ENCODE data around the gene P2RY13. TPM values are rescaled to one million over a fixed set of nuclear protein-coding genes. Genes with fewer than 3 reads are reported as not detected.
A peak's percentile ranks its signal among the peaks of the same experiment; 100 is the strongest.

The P2RY13 gene
- total RNA-seq (4.8 TPM), polyA plus RNA-seq (2.2 TPM)
- long read RNA-seq, donor 1 = 0 reads
- long read RNA-seq, donor 2, partial matches to known transcripts = 0 of 3 reads
- long read RNA-seq, donor 2, other reads (novel, unspliced or antisense) = 0 of 3 reads
- long read RNA-seq, donor 3, partial matches to known transcripts = 0 of 2 reads
- long read RNA-seq, donor 3, other reads (novel, unspliced or antisense) = 0 of 2 reads
- long read RNA-seq, donor 4 = 0 reads
- long read RNA-seq, donor 5, transcript P2RY13-201 (2 exons, 2,764 nt) = major isoform, 7 of 7 reads
- long read RNA-seq, donor 5, partial matches to known transcripts = 0 of 7 reads
- long read RNA-seq, donor 5, other reads (novel, unspliced or antisense) = 0 of 7 reads
- long read RNA-seq, donor 6, partial matches to known transcripts = 0 of 1 reads
- long read RNA-seq, donor 6, other reads (novel, unspliced or antisense) = 0 of 1 reads
- long read RNA-seq, donor 7, partial matches to known transcripts = 0 of 1 reads
- long read RNA-seq, donor 7, other reads (novel, unspliced or antisense) = 0 of 1 reads
- long read RNA-seq, donor 8, partial matches to known transcripts = 0 of 2 reads
- long read RNA-seq, donor 8, other reads (novel, unspliced or antisense) = 0 of 2 reads
- long read RNA-seq, donor 9 = 0 reads
- long read RNA-seq, donor 10, partial matches to known transcripts = 0 of 2 reads
- long read RNA-seq, donor 10, other reads (novel, unspliced or antisense) = 0 of 2 reads

DNA sequence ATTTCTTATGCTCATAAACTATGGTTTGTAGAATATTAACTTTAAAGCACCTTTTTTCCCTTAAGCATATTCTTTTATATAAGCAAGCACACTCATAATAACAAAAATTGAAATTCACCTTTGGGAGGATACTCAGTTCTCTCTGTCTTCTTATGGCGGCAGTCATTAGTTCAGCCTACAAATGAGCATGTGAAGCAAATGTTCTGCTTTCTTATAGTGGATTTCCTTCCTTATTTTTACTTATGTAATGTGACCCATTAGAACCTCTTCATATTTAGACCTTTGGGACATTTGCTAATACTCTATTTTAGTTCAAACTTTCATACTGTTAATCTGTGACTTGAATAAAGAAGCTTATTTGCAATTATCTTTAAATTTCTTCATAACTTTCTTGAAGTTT is at the start of gene P2RY13:
TSS of gene P2RY13 (minus strand) at position 187 of the 400 bp plus-strand sequence. CDS start at position 166, 21 bp downstream.
- Histone ChIP-seq H3K27ac (ENCODE audit: low read depth in 1 of 2, low read length in 1 of 2) (peak within 1 kb of the TSS; percentile 66 to 85), H3K4me1 (ENCODE audit: control insufficient read depth in 2 of 2, insufficient read depth in 2 of 2, low read length in 2 of 2) (peaks cover 6 to 7% of the 10 kb centered on the region in 2 donors), H3K9me3 (ENCODE audit: control insufficient read depth in 2 of 2, insufficient read depth in 1 of 2, low read length in 1 of 2) (no peaks in the 10 kb centered on the region), H3K27me3 (ENCODE audit: control insufficient read depth in 2 of 2, insufficient read depth in 1 of 2, low read length in 1 of 2) (no peaks in the 10 kb centered on the region), H3K36me3 (ENCODE audit: control insufficient read depth in 2 of 2, insufficient read depth in 2 of 2, low read length in 1 of 2) (no peaks in the 10 kb centered on the region), H3K4me3 (ENCODE audit: low read length in 2 of 2) (peak within 1 kb of the TSS; percentile 30 to 46)
- no peak for DNase-seq (ENCODE audit: low read depth in 6 of 9, low spot score in 9 of 9)
- WGBS = 97% methylated on average over 1 of the region's 1 CpG

DNA sequence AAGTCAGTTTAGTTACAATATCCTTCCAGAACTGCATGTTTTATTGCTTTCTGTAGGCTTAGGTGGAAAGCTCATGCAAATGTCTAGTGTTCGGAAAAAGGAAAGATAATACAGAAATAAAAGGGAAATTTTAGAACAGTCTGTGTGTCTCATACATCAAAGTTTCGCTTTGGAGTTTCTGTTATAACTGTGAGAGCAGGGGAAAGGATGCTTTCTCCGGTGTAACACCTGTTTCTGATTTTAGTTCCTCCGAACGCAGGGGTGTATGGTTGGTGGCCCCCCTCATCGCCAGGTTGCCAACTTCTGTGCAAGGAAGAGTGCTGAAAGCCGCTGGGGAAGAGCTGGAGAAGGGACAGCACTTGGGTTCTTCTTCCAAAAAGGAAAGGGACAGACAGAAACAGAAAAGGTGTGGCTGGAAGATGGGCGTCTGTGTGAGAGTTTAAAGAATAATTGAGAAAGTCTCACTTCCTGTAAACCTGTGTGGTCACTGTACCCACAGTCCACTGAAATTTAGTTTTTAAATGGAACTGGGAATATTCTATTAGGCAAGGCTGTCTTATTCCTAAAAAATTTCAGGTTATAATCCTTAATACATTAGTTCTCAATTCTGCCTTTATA is 48.5 kb upstream of the P2RY13 start:
- Histone ChIP-seq H3K36me3 (ENCODE audit: control insufficient read depth in 2 of 2, insufficient read depth in 2 of 2, low read length in 1 of 2) (no peaks in the 10 kb centered on the region), H3K9me3 (ENCODE audit: control insufficient read depth in 2 of 2, insufficient read depth in 1 of 2, low read length in 1 of 2) (no peaks in the 10 kb centered on the region), H3K4me1 (ENCODE audit: control insufficient read depth in 2 of 2, insufficient read depth in 2 of 2, low read length in 2 of 2) (no peaks in the 10 kb centered on the region), H3K4me3 (ENCODE audit: low read length in 2 of 2) (no peak overlapping the region), H3K27ac (ENCODE audit: low read depth in 1 of 2, low read length in 1 of 2) (no peak overlapping the region), H3K27me3 (ENCODE audit: control insufficient read depth in 2 of 2, insufficient read depth in 1 of 2, low read length in 1 of 2) (no peaks in the 10 kb centered on the region)
- no peak for DNase-seq (ENCODE audit: low read depth in 6 of 9, low spot score in 9 of 9)
- 97% methylated on average over 8 of the region's 8 CpGs for WGBS

DNA sequence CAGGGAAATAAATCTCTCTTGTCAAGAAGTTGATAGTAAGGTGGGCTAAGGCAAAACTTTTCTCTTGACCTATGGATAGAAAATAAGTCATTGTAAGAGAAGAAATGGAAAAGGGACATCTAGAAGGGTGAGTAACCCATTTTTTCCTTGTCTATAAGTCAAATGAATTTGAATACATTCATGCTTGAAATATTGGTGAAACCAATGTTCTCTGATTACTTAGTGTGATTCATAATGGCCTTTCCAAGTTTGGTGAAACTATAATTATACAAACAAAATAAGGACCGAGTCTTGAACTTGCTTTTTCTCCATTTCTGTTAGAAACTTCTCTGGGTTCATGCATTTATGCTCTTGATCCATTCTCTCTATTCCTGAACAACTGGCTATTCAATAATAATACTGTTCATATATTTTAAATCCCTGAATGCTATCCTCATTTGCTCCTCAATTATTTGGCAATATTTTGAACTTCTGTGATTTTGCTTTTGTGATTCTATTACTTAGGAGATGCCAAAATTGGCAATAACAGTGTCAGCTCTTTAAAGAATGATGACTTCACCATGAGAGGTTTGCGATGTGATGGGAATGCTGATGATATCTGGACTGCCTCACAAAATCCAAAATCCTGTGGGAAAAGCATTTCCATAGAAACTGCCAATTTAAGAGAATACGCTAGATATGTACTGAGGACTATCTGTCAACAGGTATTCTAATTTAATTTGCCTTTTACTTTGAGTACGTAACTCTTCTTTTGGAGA is 42.9 kb upstream of the P2RY13 start:
- WGBS = 98% methylated on average over 4 of the region's 4 CpGs

DNA sequence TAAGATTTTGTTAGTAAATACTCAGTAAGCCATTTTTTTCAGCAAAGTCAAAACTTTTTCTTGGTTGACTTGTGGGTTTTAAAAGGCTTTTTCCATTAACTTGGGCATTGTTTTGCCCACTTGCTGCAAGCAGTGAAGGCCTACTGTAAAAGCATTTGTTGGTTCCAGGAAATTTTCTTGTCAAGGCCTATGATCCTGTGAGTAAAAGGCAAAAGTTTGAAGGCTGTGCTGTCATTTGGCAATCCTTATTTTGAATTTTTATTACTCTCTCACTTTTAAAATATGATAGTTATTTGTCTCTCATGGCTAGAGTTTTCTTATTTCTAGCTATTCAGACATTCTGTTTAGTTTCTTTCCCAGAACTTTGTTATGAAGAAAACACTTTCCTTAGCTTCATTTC is 42.2 kb upstream of the P2RY13 start:
- H3K27me3 ChIP-seq (ENCODE audit: control insufficient read depth in 2 of 2, insufficient read depth in 1 of 2, low read length in 1 of 2) = no peaks in the 10 kb centered on the region
- no peaks in the 10 kb centered on the region for H3K4me1 ChIP-seq (ENCODE audit: control insufficient read depth in 2 of 2, insufficient read depth in 2 of 2, low read length in 2 of 2)
- H3K36me3 ChIP-seq (ENCODE audit: control insufficient read depth in 2 of 2, insufficient read depth in 2 of 2, low read length in 1 of 2) = no peaks in the 10 kb centered on the region
- H3K9me3 ChIP-seq (ENCODE audit: control insufficient read depth in 2 of 2, insufficient read depth in 1 of 2, low read length in 1 of 2) = no peaks in the 10 kb centered on the region
- H3K27ac ChIP-seq (ENCODE audit: low read depth in 1 of 2, low read length in 1 of 2) = no peak overlapping the region
- DNase-seq (ENCODE audit: low read depth in 6 of 9, low spot score in 9 of 9) = no peak
- H3K4me3 ChIP-seq (ENCODE audit: low read length in 2 of 2) = no peak overlapping the region

More for the DNA sequence above, 42.9 kb upstream of the P2RY13 start:
- Histone ChIP-seq H3K4me1 (ENCODE audit: control insufficient read depth in 2 of 2, insufficient read depth in 2 of 2, low read length in 2 of 2) (no peaks in the 10 kb centered on the region), H3K36me3 (ENCODE audit: control insufficient read depth in 2 of 2, insufficient read depth in 2 of 2, low read length in 1 of 2) (no peaks in the 10 kb centered on the region), H3K9me3 (ENCODE audit: control insufficient read depth in 2 of 2, insufficient read depth in 1 of 2, low read length in 1 of 2) (no peaks in the 10 kb centered on the region), H3K4me3 (ENCODE audit: low read length in 2 of 2) (no peak overlapping the region), H3K27ac (ENCODE audit: low read depth in 1 of 2, low read length in 1 of 2) (no peak overlapping the region), H3K27me3 (ENCODE audit: control insufficient read depth in 2 of 2, insufficient read depth in 1 of 2, low read length in 1 of 2) (no peaks in the 10 kb centered on the region)
- DNase-seq (ENCODE audit: low read depth in 6 of 9, low spot score in 9 of 9) = no peak

DNA sequence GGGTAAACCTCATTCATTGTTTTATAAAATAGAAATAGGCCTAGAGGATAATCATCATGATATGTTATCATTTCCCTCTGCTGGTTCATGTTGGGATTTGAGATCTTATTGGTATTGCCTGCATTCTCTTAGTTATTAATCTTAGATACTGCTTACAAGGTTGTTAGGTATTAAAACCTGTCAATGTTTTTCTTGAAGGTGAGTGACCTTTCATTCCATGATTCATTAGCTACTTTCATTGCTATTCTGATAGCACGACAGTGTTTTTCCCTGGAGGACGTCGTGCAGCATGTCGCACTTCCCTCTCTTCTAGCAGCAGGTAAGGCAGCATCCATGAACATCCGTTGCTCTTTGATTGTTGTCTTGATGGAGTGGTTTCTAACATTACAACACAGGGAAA is 38.1 kb upstream of the P2RY13 start:
- H3K9me3 ChIP-seq (ENCODE audit: control insufficient read depth in 2 of 2, insufficient read depth in 1 of 2, low read length in 1 of 2) = no peaks in the 10 kb centered on the region
- no peak for DNase-seq (ENCODE audit: low read depth in 6 of 9, low spot score in 9 of 9)
- WGBS = 90% methylated on average over 5 of the region's 5 CpGs

DNA sequence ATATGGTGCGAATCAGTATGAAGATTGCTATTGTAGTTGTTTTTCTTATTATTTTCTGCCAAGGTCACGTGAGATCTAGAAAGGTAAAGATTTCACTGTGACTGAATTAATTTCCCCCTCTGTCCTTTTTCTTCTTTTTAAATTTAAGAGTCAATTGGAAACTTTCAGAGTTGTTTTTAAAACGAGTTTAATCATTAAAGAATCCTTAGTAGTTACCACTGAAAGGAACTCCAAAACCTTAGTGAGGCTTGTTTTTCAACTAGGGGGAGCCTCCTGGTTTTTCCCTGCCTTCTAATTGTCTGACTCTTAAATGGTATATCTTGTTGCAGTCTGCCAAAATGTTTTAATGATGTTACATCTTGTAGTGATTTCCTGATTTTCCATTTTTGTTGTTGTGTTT is 37.6 kb upstream of the P2RY13 start:
- Histone ChIP-seq H3K4me3 (ENCODE audit: low read length in 2 of 2) (no peak overlapping the region), H3K27me3 (ENCODE audit: control insufficient read depth in 2 of 2, insufficient read depth in 1 of 2, low read length in 1 of 2) (no peaks in the 10 kb centered on the region), H3K9me3 (ENCODE audit: control insufficient read depth in 2 of 2, insufficient read depth in 1 of 2, low read length in 1 of 2) (no peaks in the 10 kb centered on the region), H3K27ac (ENCODE audit: low read depth in 1 of 2, low read length in 1 of 2) (no peak overlapping the region), H3K36me3 (ENCODE audit: control insufficient read depth in 2 of 2, insufficient read depth in 2 of 2, low read length in 1 of 2) (no peaks in the 10 kb centered on the region), H3K4me1 (ENCODE audit: control insufficient read depth in 2 of 2, insufficient read depth in 2 of 2, low read length in 2 of 2) (no peaks in the 10 kb centered on the region)
- no peak for DNase-seq (ENCODE audit: low read depth in 6 of 9, low spot score in 9 of 9)
- WGBS = 95% methylated on average over 3 of the region's 3 CpGs

More for the DNA sequence above, 38.1 kb upstream of the P2RY13 start:
- no peak overlapping the region for H3K4me3 ChIP-seq (ENCODE audit: low read length in 2 of 2)
- H3K27me3 ChIP-seq (ENCODE audit: control insufficient read depth in 2 of 2, insufficient read depth in 1 of 2, low read length in 1 of 2) = no peaks in the 10 kb centered on the region
- H3K4me1 ChIP-seq (ENCODE audit: control insufficient read depth in 2 of 2, insufficient read depth in 2 of 2, low read length in 2 of 2) = no peaks in the 10 kb centered on the region
- no peaks in the 10 kb centered on the region for H3K36me3 ChIP-seq (ENCODE audit: control insufficient read depth in 2 of 2, insufficient read depth in 2 of 2, low read length in 1 of 2)
- no peak overlapping the region for H3K27ac ChIP-seq (ENCODE audit: low read depth in 1 of 2, low read length in 1 of 2)

DNA sequence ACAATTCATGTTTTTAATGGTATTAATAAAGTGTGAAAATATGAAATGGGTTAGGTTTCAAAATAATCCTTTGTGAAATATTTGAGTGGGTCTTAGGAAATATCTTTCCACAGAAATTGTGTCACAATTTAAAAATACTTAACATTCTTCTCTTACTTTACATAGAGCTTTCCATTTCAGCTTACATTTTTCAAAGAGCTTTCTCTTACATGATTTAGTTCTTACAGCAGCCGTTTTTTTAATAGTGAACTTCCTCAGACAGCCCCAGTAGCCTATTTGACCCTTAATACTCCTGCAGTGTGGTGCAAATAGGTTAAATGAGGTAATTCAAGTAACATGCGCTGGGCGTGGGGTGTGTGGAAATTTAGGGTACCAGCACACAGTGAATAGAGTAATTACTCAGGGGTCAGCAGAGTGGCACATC is 33.4 kb upstream of the P2RY13 start:
- Histone ChIP-seq H3K27ac (ENCODE audit: low read depth in 1 of 2, low read length in 1 of 2) (no peak overlapping the region), H3K4me1 (ENCODE audit: control insufficient read depth in 2 of 2, insufficient read depth in 2 of 2, low read length in 2 of 2) (no peaks in the 10 kb centered on the region), H3K9me3 (ENCODE audit: control insufficient read depth in 2 of 2, insufficient read depth in 1 of 2, low read length in 1 of 2) (no peaks in the 10 kb centered on the region), H3K4me3 (ENCODE audit: low read length in 2 of 2) (no peak overlapping the region), H3K27me3 (ENCODE audit: control insufficient read depth in 2 of 2, insufficient read depth in 1 of 2, low read length in 1 of 2) (no peaks in the 10 kb centered on the region), H3K36me3 (ENCODE audit: control insufficient read depth in 2 of 2, insufficient read depth in 2 of 2, low read length in 1 of 2) (no peaks in the 10 kb centered on the region)
- DNase-seq (ENCODE audit: low read depth in 6 of 9, low spot score in 9 of 9) = no peak
- WGBS = 91% methylated on average over 3 of the region's 3 CpGs

DNA sequence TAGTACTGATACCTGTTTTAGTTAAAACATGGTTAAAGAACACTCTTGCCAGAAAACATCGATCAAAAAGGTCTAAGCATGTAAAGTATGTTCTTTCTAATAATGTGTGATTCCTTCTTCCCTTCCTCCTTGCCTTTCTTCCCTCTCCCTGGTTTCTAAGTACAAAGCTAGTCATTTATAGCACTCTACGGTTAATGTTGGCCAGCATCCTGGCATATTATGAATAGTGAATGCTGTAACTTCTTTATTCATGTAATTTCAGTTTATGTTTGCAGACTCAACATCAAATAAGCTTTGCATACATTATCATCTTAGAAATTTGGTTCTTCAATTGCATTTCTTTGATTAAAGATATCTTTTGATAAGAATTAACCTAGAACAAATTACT is 28.1 kb upstream of the P2RY13 start:
- Histone ChIP-seq H3K27ac (ENCODE audit: low read depth in 1 of 2, low read length in 1 of 2) (no peak overlapping the region), H3K27me3 (ENCODE audit: control insufficient read depth in 2 of 2, insufficient read depth in 1 of 2, low read length in 1 of 2) (no peaks in the 10 kb centered on the region), H3K9me3 (ENCODE audit: control insufficient read depth in 2 of 2, insufficient read depth in 1 of 2, low read length in 1 of 2) (no peaks in the 10 kb centered on the region), H3K4me3 (ENCODE audit: low read length in 2 of 2) (no peak overlapping the region), H3K4me1 (ENCODE audit: control insufficient read depth in 2 of 2, insufficient read depth in 2 of 2, low read length in 2 of 2) (no peaks in the 10 kb centered on the region), H3K36me3 (ENCODE audit: control insufficient read depth in 2 of 2, insufficient read depth in 2 of 2, low read length in 1 of 2) (no peaks in the 10 kb centered on the region)
- WGBS = 95% methylated on average over 2 of the region's 2 CpGs
- no peak for DNase-seq (ENCODE audit: low read depth in 6 of 9, low spot score in 9 of 9)
